NOMO-1 treated with dmso at 0.1 percent for 144 hours (cell line): Measurements from ENCODE around the gene GTF2A1L.

Experiments
- DNase-seq: peaks from one replicate; lab custom pipeline; 2025; ENCODE audit not compliant: unreplicated experiment; lab: John Stamatoyannopoulos, UW

The GTF2A1L gene

DNA sequence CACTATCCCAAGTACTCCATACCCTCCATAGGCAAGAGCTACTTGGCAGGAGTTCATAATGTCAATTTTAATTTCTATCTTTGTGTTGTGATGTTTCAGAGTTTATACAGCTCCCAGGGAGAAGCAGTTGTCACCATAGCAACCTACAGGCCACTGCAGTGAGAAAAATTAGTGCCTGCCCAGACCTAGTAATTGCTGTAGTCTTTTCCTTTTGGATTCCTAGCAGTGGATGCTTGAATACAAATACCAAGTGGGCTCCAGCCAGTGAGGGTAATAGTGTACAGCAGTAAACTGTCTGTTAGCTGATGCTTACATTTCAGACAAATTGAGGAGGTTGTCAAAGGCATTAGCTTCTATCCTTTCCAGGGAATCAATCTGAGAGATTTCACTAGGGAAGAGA is 111.2 kb downstream of the GTF2A1L start:
- DNase-seq = no peak
